ENCODE measurements around the gene POLA1.
"Not testable (repeated sequence)": the region's sequence is repeated elsewhere in the genome, so short reads cannot be mapped to it uniquely, and the experiment has no call there.

The POLA1 gene

GRCh38 chrX:24799565-24799964 is 105.8 kb downstream of the POLA1 start:
- no peak for DNase-seq (ENCODE audit: low spot score)

- DNase-seq (ENCODE audit: low spot score): no peak
Observed at GRCh38 chrX:24805201-24805600, 111.5 kb downstream of the POLA1 start.

- DNase-seq (ENCODE audit: low spot score): not testable (repeated sequence)
Observed at GRCh38 chrX:24819807-24820206, 126.1 kb downstream of the POLA1 start.

GRCh38 chrX:24828147-24828546 is 134.4 kb downstream of the POLA1 start:
- no peak for DNase-seq (ENCODE audit: low spot score)

GRCh38 chrX:24828600-24828999 is 134.9 kb downstream of the POLA1 start:
- DNase-seq (ENCODE audit: low spot score): no peak

- no peak for DNase-seq (ENCODE audit: low spot score)
Observed at GRCh38 chrX:24833695-24834094, 140.0 kb downstream of the POLA1 start.

GRCh38 chrX:24837966-24838365 is 144.2 kb downstream of the POLA1 start:
- DNase-seq (ENCODE audit: low spot score): no peak

- DNase-seq (ENCODE audit: low spot score): peak; percentile 53
Observed at GRCh38 chrX:24838629-24839028, 144.9 kb downstream of the POLA1 start.

- no peak for DNase-seq (ENCODE audit: low spot score)
Observed at GRCh38 chrX:24839331-24839730, 145.6 kb downstream of the POLA1 start.

- no peak for DNase-seq (ENCODE audit: low spot score)
Observed at GRCh38 chrX:24842486-24842885, 148.8 kb downstream of the POLA1 start.

- no peak for DNase-seq (ENCODE audit: low spot score)
Observed at GRCh38 chrX:24846550-24847150, 152.9 kb downstream of the POLA1 start.

- DNase-seq (ENCODE audit: low spot score): no peak
Observed at GRCh38 chrX:24851289-24851688, 157.6 kb downstream of the POLA1 start.

- DNase-seq (ENCODE audit: low spot score): no peak
Observed at GRCh38 chrX:24851780-24852179, 158.1 kb downstream of the POLA1 start.

- DNase-seq (ENCODE audit: low spot score): no peak
Observed at GRCh38 chrX:24858004-24858746, 164.5 kb downstream of the POLA1 start.

- peak; percentile 69 for DNase-seq (ENCODE audit: low spot score)
Observed at GRCh38 chrX:24859211-24859841, 165.6 kb downstream of the POLA1 start.

- DNase-seq (ENCODE audit: low spot score): no peak
Observed at GRCh38 chrX:24860140-24860539, 166.4 kb downstream of the POLA1 start.

- DNase-seq (ENCODE audit: low spot score): no peak
Observed at GRCh38 chrX:24862343-24862742, 168.6 kb downstream of the POLA1 start.

- not testable (repeated sequence) for DNase-seq (ENCODE audit: low spot score)
Observed at GRCh38 chrX:24863779-24864178, 170.1 kb downstream of the POLA1 start.

GRCh38 chrX:24870143-24870542 is 176.4 kb downstream of the POLA1 start:
- no peak for DNase-seq (ENCODE audit: low spot score)

GRCh38 chrX:24874604-24875247 is 181.0 kb downstream of the POLA1 start:
- no peak for DNase-seq (ENCODE audit: low spot score)

- no peak for DNase-seq (ENCODE audit: low spot score)
Observed at GRCh38 chrX:24876530-24877287, 183.0 kb downstream of the POLA1 start.

GRCh38 chrX:24877288-24877664 is 183.6 kb downstream of the POLA1 start:
- no peak for DNase-seq (ENCODE audit: low spot score)

Data from cerebellar cortex (tissue), 1 donor.